ENCODE measurements around the gene TAOK3. TPM values are rescaled to one million over a fixed set of nuclear protein-coding genes. Genes with fewer than 3 reads are reported as not detected.
A peak's percentile ranks its signal among the peaks of the same experiment; 100 is the strongest.

The TAOK3 gene
- total and polyA plus RNA-seq, 9 of the 15 experiments (the other 6 are each of a cell fraction or from before 2014, with no cell fraction given) = 24.3 to 83.5 (median 47.1) TPM

GRCh38 chr12:118302053-118302452 is 70.7 kb downstream of the TAOK3 start:
- Histone ChIP-seq H3K4me3 (no peak overlapping the region), H3K27ac (ENCODE audit: extremely low read depth, low read depth, low read length) (no peak overlapping the region), H3K4me2 (ENCODE audit: insufficient read depth, low read length) (no peak overlapping the region), H3K9me1 (ENCODE audit: control insufficient read depth, insufficient read depth, low read length) (no peaks in the 10 kb centered on the region), H3K79me2 (ENCODE audit: control insufficient read depth, insufficient read depth, low read length) (peaks cover 33% of the 10 kb centered on the region), H3K9me3 (replicated peaks; ENCODE audit: control insufficient read depth, insufficient read depth, low read depth, low read length) (no peaks in the 10 kb centered on the region), H3K27me3 (ENCODE audit: control insufficient read depth in 2 of 2, insufficient read depth in 2 of 2, low read length in 2 of 2) (no peaks in the 10 kb centered on the region), H2AFZ (ENCODE audit: low read depth, low read length) (no peak overlapping the region), H4K20me1 (replicated peaks; ENCODE audit: control insufficient read depth, insufficient read depth, low read length) (no peaks in the 10 kb centered on the region), H3K9ac (ENCODE audit: insufficient read depth in 1 of 2, low read depth in 2 of 2, low read length in 2 of 2) (no peak overlapping the region), H3K36me3 (ENCODE audit: control insufficient read depth, insufficient read depth, low read length) (peaks cover 8% of the 10 kb centered on the region; the same call in 1 of the 3 replicates), H3K4me1 (replicated peaks in 1 of 2; ENCODE audit: control insufficient read depth in 2 of 2, insufficient read depth in 2 of 2, low read length in 2 of 2) (peaks cover 0 to 5% of the 10 kb centered on the region in 2 experiments; a peak in 2 of 5 replicates)
- ChIA-PET POLR2A (interaction anchor here (0.5 kb wide), 1 partner anchor 41 kb away, joined by 3 read pairs; no protein-coding TSS in a partner anchor), CTCF (ENCODE audit: low intra/inter-chr PET ratio) (no interaction called here)
- TF ChIP-seq, protein P1, sequence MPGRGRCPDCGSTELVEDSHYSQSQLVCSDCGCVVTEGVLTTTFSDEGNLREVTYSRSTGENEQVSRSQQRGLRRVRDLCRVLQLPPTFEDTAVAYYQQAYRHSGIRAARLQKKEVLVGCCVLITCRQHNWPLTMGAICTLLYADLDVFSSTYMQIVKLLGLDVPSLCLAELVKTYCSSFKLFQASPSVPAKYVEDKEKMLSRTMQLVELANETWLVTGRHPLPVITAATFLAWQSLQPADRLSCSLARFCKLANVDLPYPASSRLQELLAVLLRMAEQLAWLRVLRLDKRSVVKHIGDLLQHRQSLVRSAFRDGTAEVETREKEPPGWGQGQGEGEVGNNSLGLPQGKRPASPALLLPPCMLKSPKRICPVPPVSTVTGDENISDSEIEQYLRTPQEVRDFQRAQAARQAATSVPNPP (IDR thresholded peaks at IDR 0.05; ENCODE audit: borderline replicate concordance, insufficient read depth, insufficient read length) = no peak
- TF ChIP-seq MAZ (CRISPR knock-in tag; conservative IDR thresholded peaks at IDR 0.05 in 1 of 2, IDR thresholded peaks at IDR 0.05 in 1 of 2) = no peak
- TF ChIP-seq, protein P2, sequence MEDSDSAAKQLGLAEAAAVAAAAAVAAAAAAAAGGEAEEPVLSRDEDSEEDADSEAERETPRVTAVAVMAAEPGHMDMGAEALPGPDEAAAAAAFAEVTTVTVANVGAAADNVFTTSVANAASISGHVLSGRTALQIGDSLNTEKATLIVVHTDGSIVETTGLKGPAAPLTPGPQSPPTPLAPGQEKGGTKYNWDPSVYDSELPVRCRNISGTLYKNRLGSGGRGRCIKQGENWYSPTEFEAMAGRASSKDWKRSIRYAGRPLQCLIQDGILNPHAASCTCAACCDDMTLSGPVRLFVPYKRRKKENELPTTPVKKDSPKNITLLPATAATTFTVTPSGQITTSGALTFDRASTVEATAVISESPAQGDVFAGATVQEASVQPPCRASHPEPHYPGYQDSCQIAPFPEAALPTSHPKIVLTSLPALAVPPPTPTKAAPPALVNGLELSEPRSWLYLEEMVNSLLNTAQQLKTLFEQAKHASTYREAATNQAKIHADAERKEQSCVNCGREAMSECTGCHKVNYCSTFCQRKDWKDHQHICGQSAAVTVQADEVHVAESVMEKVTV (CRISPR knock-in tag; IDR thresholded peaks at IDR 0.05) = no peak
- TF ChIP-seq, protein P3, sequence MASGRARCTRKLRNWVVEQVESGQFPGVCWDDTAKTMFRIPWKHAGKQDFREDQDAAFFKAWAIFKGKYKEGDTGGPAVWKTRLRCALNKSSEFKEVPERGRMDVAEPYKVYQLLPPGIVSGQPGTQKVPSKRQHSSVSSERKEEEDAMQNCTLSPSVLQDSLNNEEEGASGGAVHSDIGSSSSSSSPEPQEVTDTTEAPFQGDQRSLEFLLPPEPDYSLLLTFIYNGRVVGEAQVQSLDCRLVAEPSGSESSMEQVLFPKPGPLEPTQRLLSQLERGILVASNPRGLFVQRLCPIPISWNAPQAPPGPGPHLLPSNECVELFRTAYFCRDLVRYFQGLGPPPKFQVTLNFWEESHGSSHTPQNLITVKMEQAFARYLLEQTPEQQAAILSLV (tag; IDR thresholded peaks at IDR 0.05) = no peak
- DNase-seq (ENCODE audit: extremely low read depth in 1 of 4, low spot score in 3 of 4) (no peak), FAIRE-seq (no peak), ATAC-seq (peak; percentile 53)
- in situ Hi-C loops (cut with MboI) (no loop called here), intact Hi-C loops (cut with micrococcal nuclease) (no loop called here)
- BruUV-seq (replicated peaks) = no TSS peak

Data from K562 (cell line).